GM18499 (cell line): ENCODE data around the gene MLLT1.

Experiments used
- ATAC-seq: cut with Tn5 transposase; IDR thresholded peaks from one replicate; pipeline ENCODE4 v1.9.1; 2021; ENCODE audit warnings: moderate number of reproducible peaks; ENCODE audit not compliant: insufficient read depth, unreplicated experiment

The MLLT1 gene

GRCh38 chr19:6276447-6276846 is 3.3 kb downstream of the MLLT1 start:
- no peak for ATAC-seq

GRCh38 chr19:6275170-6275744 is 4.5 kb downstream of the MLLT1 start:
- ATAC-seq, result no peak

- no peak for ATAC-seq
Observed at GRCh38 chr19:6274756-6275155, 5.0 kb downstream of the MLLT1 start.

- no peak for ATAC-seq
Observed at GRCh38 chr19:6273701-6274601, 5.8 kb downstream of the MLLT1 start.

GRCh38 chr19:6272913-6273600 is 6.7 kb downstream of the MLLT1 start:
- no peak for ATAC-seq

GRCh38 chr19:6272411-6272791 is 7.4 kb downstream of the MLLT1 start:
- ATAC-seq, result no peak

GRCh38 chr19:6271721-6272410 is 7.9 kb downstream of the MLLT1 start:
- ATAC-seq, result no peak

- ATAC-seq, result no peak
Observed at GRCh38 chr19:6271251-6271650, 8.5 kb downstream of the MLLT1 start.

- ATAC-seq, result no peak
Observed at GRCh38 chr19:6270822-6271221, 9.0 kb downstream of the MLLT1 start.

GRCh38 chr19:6270076-6270745 is 9.6 kb downstream of the MLLT1 start:
- ATAC-seq, result no peak

- no peak for ATAC-seq
Observed at GRCh38 chr19:6269101-6269886, 10.5 kb downstream of the MLLT1 start.

- ATAC-seq, result no peak
Observed at GRCh38 chr19:6268382-6268771, 11.4 kb downstream of the MLLT1 start.

- no peak for ATAC-seq
Observed at GRCh38 chr19:6267552-6268381, 12.0 kb downstream of the MLLT1 start.

GRCh38 chr19:6264803-6265202 is 15.0 kb downstream of the MLLT1 start:
- ATAC-seq, result no peak

GRCh38 chr19:6263735-6264444 is 15.9 kb downstream of the MLLT1 start:
- no peak for ATAC-seq

- ATAC-seq, result no peak
Observed at GRCh38 chr19:6263306-6263705, 16.5 kb downstream of the MLLT1 start.

- no peak for ATAC-seq
Observed at GRCh38 chr19:6262519-6262918, 17.3 kb downstream of the MLLT1 start.

- ATAC-seq, result no peak
Observed at GRCh38 chr19:6261883-6262282, 17.9 kb downstream of the MLLT1 start.
